Fibroblast of mammary gland (primary cell): ENCODE results near the gene SNX5.
"Not testable (repeated sequence)": the region's sequence is repeated elsewhere in the genome, so short reads cannot be mapped to it uniquely, and the experiment has no call there.

ENCODE experiments used
- DNase-seq: peaks from one replicate; pipeline ENCODE4 v3.0.0-alpha.2; 2010; ENCODE audit warnings: low read depth
- H3K4me3 ChIP-seq: 2 replicates; pipeline ENCODE4 v1.5.1; 2011; ENCODE audit warnings: low read depth, mild to moderate bottlenecking, low read length, moderate library complexity; ENCODE audit not compliant: control insufficient read depth
- CTCF ChIP-seq: conservative IDR thresholded peaks from 2 replicates; pipeline ENCODE4 v1.5.1; 2011; ENCODE audit warnings: low read depth, low read length, inconsistent platforms; ENCODE audit not compliant: control insufficient read depth, insufficient read depth

Gene SNX5

GRCh38 chr20:17960927-17961586 is 7.5 kb downstream of the SNX5 start:
- DNase-seq = peak; percentile 79
- TF ChIP-seq CTCF = no peak
- H3K4me3 ChIP-seq = no peak overlapping the region

- DNase-seq, H3K4me3 ChIP-seq: not testable (repeated sequence)
Measured at GRCh38 chr20:17960400-17960885, 8.2 kb downstream of the SNX5 start.

- DNase-seq = no peak
- no peak for TF ChIP-seq CTCF
- no peak overlapping the region for H3K4me3 ChIP-seq
Measured at GRCh38 chr20:17959257-17959627, 9.4 kb downstream of the SNX5 start.

DNA sequence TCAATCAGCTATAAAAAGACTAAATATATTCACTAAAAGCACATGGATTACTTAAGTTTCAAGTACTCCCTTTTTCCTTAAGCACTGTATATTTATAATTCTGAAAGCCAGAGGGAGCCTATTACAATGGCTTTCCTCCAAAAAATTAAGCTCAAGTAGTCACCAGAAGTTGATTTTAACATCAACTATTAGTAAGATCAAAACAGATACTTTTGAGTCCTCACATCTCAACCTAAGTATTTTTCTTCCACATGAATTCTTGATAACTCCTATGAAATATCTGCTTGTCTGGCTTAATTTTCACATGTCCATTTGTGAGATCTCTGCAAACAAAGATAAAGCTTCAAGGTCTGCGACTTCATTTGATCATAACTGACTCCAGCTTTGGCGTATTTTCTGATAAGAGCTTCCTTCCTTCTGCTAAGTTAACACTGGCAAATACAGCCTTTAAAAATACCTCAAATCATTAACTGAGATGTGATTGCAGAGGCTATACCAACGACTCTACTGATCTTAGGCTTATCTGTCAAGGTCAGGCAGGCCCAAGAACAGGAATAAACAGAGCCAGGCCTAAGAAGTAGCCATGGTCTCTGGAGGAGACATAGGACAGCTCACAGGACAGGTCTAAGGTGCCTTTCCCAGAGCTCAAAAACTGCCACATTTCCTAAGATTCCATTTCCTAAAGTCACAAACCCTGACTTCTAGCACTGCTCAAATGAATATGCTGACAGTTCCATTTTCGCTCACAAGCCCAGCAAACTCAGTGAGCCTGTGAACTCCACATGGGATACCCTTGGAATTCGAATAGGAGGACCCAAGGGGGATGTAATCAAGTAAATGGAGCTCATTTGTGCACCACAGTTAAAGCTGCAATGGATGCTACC is 10.0 kb downstream of the SNX5 start:
- peak; percentile 45 for DNase-seq
- TF ChIP-seq CTCF = peak; percentile 28
- no peak overlapping the region for H3K4me3 ChIP-seq

GRCh38 chr20:17957505-17958363 is 10.9 kb downstream of the SNX5 start:
- no peak for DNase-seq
- no peak for TF ChIP-seq CTCF
- no peak overlapping the region for H3K4me3 ChIP-seq

DNA sequence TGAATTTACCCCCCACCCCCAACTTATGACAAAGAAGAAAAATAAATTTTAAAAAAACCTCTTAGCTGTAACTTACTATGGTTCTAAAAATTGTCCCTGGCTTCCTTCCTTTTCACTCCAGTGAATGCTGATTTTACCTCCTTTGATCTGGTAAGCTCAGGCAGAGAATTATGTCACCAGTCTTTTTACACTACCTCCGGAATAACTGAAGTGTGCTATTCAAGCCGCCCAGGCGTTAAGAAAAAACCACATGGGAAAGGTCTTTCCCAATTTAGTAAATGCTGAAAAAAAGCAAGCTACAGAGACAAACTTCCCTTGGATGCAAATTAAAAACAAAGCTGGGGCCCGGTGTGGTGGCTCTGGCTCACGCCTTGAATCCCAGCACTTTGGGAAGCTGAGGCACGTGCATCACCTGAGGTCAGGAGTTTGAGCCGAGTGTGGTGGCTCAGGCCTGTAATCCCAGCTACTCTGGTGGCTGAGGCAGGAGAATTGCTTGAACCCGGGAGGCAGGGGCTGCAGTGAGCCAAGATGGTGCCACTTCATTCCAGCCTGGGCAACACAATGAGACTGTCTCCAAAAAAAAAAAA is 12.4 kb downstream of the SNX5 start:
- DNase-seq = no peak
- no peak for TF ChIP-seq CTCF
- no peak overlapping the region for H3K4me3 ChIP-seq
